ENCODE measurements around the gene SHOC2. TPM values are rescaled to one million over a fixed set of nuclear protein-coding genes. Genes with fewer than 3 reads are reported as not detected.

SHOC2 gene
- total and polyA plus RNA-seq, 2 of the 13 experiments (the other 11 are each of a cell fraction or from before 2014, with no cell fraction given): 8.6 to 25.5 TPM

DNA sequence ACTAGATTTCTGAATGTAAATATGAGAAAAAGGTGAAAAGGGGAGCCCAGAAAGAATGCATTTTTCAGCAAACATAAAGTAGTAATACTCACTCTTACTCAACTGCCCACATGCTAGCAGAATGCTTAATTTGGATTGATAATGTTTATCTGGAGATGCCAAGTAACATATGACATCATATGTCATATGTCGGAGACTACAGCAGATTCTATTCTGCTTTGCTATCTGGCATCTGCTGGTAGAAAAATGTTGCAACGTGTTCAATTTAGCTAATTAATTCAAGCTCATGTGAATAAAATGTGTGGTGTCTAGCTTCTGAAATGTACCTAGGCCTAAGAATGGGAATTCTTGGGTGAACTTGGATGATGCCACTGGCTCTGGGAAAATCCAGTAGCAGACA, 5.0 kb upstream of the SHOC2 start:
- no peak for TF ChIP-seq TCF12 (IDR thresholded peaks at IDR 0.05)
- TF ChIP-seq TCF12 (CRISPR knock-in tag; IDR thresholded peaks at IDR 0.05): no peak
- TF ChIP-seq, protein P1, sequence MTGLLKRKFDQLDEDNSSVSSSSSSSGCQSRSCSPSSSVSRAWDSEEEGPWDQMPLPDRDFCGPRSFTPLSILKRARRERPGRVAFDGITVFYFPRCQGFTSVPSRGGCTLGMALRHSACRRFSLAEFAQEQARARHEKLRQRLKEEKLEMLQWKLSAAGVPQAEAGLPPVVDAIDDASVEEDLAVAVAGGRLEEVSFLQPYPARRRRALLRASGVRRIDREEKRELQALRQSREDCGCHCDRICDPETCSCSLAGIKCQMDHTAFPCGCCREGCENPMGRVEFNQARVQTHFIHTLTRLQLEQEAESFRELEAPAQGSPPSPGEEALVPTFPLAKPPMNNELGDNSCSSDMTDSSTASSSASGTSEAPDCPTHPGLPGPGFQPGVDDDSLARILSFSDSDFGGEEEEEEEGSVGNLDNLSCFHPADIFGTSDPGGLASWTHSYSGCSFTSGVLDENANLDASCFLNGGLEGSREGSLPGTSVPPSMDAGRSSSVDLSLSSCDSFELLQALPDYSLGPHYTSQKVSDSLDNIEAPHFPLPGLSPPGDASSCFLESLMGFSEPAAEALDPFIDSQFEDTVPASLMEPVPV (CRISPR knock-in tag; IDR thresholded peaks at IDR 0.05): no peak
- TF ChIP-seq, protein P2, sequence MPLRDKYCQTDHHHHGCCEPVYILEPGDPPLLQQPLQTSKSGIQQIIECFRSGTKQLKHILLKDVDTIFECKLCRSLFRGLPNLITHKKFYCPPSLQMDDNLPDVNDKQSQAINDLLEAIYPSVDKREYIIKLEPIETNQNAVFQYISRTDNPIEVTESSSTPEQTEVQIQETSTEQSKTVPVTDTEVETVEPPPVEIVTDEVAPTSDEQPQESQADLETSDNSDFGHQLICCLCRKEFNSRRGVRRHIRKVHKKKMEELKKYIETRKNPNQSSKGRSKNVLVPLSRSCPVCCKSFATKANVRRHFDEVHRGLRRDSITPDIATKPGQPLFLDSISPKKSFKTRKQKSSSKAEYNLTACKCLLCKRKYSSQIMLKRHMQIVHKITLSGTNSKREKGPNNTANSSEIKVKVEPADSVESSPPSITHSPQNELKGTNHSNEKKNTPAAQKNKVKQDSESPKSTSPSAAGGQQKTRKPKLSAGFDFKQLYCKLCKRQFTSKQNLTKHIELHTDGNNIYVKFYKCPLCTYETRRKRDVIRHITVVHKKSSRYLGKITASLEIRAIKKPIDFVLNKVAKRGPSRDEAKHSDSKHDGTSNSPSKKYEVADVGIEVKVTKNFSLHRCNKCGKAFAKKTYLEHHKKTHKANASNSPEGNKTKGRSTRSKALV (CRISPR knock-in tag; IDR thresholded peaks at IDR 0.05): no peak
- TF ChIP-seq, protein P3, sequence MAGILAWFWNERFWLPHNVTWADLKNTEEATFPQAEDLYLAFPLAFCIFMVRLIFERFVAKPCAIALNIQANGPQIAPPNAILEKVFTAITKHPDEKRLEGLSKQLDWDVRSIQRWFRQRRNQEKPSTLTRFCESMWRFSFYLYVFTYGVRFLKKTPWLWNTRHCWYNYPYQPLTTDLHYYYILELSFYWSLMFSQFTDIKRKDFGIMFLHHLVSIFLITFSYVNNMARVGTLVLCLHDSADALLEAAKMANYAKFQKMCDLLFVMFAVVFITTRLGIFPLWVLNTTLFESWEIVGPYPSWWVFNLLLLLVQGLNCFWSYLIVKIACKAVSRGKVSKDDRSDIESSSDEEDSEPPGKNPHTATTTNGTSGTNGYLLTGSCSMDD (CRISPR knock-in tag; IDR thresholded peaks at IDR 0.05): no peak
- TF ChIP-seq ZNF75D (CRISPR knock-in tag; IDR thresholded peaks at IDR 0.05; ENCODE audit: borderline replicate concordance): no peak
- no peak for TF ChIP-seq SRSF4 (IDR thresholded peaks at IDR 0.05; ENCODE audit: low read depth, low read length, poor library complexity, severe bottlenecking)
- H2AFZ ChIP-seq (ENCODE audit: low read length): no peak overlapping the region
- in situ Hi-C loops (cut with HindIII; ENCODE audit: extremely low pct_ligation_motif_present, low pct_unique_long_range_greater_than_20kb): no loop called here
- no peak overlapping the region for H3K9ac ChIP-seq (ENCODE audit: insufficient read depth, low read depth, low read length)
- peaks cover 26% of the 10 kb centered on the region for H3K4me1 ChIP-seq (ENCODE audit: insufficient read depth, low read length)
- ChIA-PET CTCF (ENCODE audit: low intra/inter-chr PET ratio, low total read pairs) (no interaction called here), POLR2A (no interaction called here)
- FAIRE-seq (no peak), ATAC-seq (no peak), DNase-seq (ENCODE audit: low spot score) (no peak)
- no TSS peak for BruUV-seq (replicated peaks)
- H4K20me1 ChIP-seq (ENCODE audit: insufficient read depth, low read length): no peaks in the 10 kb centered on the region
- H3K4me2 ChIP-seq (ENCODE audit: low read depth, low read length): no peak overlapping the region
- no peaks in the 10 kb centered on the region; a peak in 1 of 5 replicates for H3K27me3 ChIP-seq (ENCODE audit: control insufficient read depth in 1 of 2, insufficient read depth in 2 of 2, low read length in 2 of 2)
- H3K27ac ChIP-seq (ENCODE audit: extremely low read length, insufficient read depth, low read length): no peak overlapping the region
- intact Hi-C loops (cut with micrococcal nuclease; ENCODE audit: unreplicated experiment): no loop called here
- peaks cover 6% of the 10 kb centered on the region for H3K79me2 ChIP-seq (ENCODE audit: insufficient read depth, low read length)
- H3K36me3 ChIP-seq (replicated peaks in 1 of 2; ENCODE audit: control insufficient read depth in 1 of 2, insufficient read depth in 2 of 2, low read length in 2 of 2): no peaks in the 10 kb centered on the region
- H3K9me3 ChIP-seq (ENCODE audit: low read length): no peaks in the 10 kb centered on the region
- 92% methylated on average over 2 of the region's 2 CpGs for WGBS (ENCODE audit: low lambda C conversion rate)
- no peak overlapping the region for H3K4me3 ChIP-seq (replicated peaks in 1 of 3; ENCODE audit: insufficient read depth in 1 of 3, low read depth in 2 of 3, low read length in 3 of 3)
